Measurements from ENCODE around the gene KCNA5. TPM values are rescaled to one million over a fixed set of nuclear protein-coding genes. Genes with fewer than 3 reads are reported as not detected.

KCNA5 gene
- total and polyA plus RNA-seq, 9 of the 15 experiments (the other 6 are each of a cell fraction or from before 2014, with no cell fraction given): not detected

- TF ChIP-seq PCBP1 (IDR thresholded peaks at IDR 0.05; ENCODE audit: low read depth, low read length, poor library complexity, severe bottlenecking): no peak
- no peak for TF ChIP-seq ZNF609 (CRISPR knock-in tag; IDR thresholded peaks at IDR 0.05; ENCODE audit: borderline replicate concordance)
- TF ChIP-seq ZBTB2 (IDR thresholded peaks at IDR 0.05): no peak
- no peak for TF ChIP-seq RREB1 (CRISPR knock-in tag; IDR thresholded peaks at IDR 0.05)
- no peak for TF ChIP-seq ZNF75A (CRISPR knock-in tag; IDR thresholded peaks at IDR 0.05)
- TF ChIP-seq PRDM10 (IDR thresholded peaks at IDR 0.05; ENCODE audit: partially characterized antibody): no peak
- no peak for TF ChIP-seq KDM5B (IDR thresholded peaks at IDR 0.05; ENCODE audit: insufficient replicate concordance, low read depth, low read length)
Observed at GRCh38 chr12:5051334-5051733, 7.7 kb downstream of the KCNA5 start (continued).
